Thyroid gland (tissue), 4 donors: ENCODE data around the gene PPP2R5E.

ENCODE experiments used
- CTCF ChIP-seq, 6 experiments: fragments of 200-600 bp in 3 of 6; fragments of 450-650 bp in 3 of 6; sonication (generic) in 3 of 6; IDR thresholded peaks; one replicate each; pipeline ENCODE4 v1.5.1; 2016 to 2019; ENCODE audit warnings: antibody characterized with exemption in 6 of 6, mild to moderate bottlenecking in 2 of 6, inconsistent platforms in 1 of 6, moderate library complexity in 1 of 6
- POLR2A ChIP-seq, 2 donors: fragments of 450-650 bp; IDR thresholded peaks; one replicate each; pipeline ENCODE4 v1.6.1; 2017; ENCODE audit warnings: antibody characterized with exemption in 2 of 2, mild to moderate bottlenecking in 2 of 2, moderate library complexity in 1 of 2

- no peak for TF ChIP-seq CTCF (IDR thresholded peaks at IDR 0.05)
- no peak for TF ChIP-seq POLR2A (IDR thresholded peaks at IDR 0.05)
These were observed 38.3 kb upstream of the PPP2R5E start for GRCh38 chr14:63581491-63581890.
